ENCODE data around the gene BDH1.

DNA sequence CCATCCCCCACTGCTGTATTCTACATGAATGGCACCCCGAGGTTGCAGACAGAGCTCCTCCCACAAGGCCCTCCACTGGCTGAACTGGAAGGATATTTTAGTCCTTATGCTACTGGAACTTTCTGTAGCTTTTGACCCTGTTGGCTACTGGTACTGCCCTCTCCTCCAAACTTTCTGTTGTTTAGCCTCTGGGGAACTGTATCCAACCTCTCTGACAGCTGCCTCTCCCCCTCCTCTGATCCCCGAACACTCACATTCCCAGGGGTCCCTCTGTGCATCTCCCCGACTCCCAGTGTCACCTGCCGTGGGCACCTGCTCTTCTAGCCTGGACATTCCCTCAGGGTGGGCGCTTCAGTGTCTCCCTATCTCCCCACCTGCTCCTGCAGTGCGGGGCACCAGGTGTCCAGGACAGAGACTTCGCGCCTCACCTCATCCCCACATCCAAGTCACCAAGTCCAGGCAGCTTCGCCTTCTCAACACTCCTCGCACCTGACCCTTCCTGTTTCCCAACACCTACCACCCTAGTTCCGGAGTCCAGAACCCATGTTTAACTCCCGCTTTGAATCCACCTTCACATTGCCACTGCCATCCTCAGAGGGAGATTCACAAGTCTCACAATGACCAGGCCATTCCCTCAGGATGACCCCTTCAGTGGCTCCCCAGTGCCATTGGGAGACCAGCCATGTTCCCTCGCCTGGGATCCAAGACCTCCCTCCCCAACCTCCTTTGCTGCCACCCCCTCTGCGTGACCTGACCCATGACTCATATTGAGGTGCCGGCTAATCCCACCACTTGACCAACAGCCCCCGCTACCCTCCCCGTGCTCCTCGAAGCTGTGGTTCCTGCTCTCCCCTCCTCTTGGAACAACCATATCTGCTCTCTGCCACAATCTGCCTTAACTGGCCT lies 34.2 kb downstream of the BDH1 start:
- TF ChIP-seq, protein P1, sequence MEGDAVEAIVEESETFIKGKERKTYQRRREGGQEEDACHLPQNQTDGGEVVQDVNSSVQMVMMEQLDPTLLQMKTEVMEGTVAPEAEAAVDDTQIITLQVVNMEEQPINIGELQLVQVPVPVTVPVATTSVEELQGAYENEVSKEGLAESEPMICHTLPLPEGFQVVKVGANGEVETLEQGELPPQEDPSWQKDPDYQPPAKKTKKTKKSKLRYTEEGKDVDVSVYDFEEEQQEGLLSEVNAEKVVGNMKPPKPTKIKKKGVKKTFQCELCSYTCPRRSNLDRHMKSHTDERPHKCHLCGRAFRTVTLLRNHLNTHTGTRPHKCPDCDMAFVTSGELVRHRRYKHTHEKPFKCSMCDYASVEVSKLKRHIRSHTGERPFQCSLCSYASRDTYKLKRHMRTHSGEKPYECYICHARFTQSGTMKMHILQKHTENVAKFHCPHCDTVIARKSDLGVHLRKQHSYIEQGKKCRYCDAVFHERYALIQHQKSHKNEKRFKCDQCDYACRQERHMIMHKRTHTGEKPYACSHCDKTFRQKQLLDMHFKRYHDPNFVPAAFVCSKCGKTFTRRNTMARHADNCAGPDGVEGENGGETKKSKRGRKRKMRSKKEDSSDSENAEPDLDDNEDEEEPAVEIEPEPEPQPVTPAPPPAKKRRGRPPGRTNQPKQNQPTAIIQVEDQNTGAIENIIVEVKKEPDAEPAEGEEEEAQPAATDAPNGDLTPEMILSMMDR (conservative IDR thresholded peaks at IDR 0.05; ENCODE audit: low read length) = no peak
- no peak for TF ChIP-seq EZH2phosphoT487 (IDR thresholded peaks at IDR 0.05; ENCODE audit: borderline replicate concordance)
